Left lung (tissue), 10 donors: ENCODE measurements around the gene PIGN. TPM values are rescaled to one million over a fixed set of nuclear protein-coding genes. Genes with fewer than 3 reads are reported as not detected.
A peak's percentile ranks its signal among the peaks of the same experiment; 100 is the strongest.
"Not testable (repeated sequence)": the region's sequence is repeated elsewhere in the genome, so short reads cannot be mapped to it uniquely, and the experiment has no call there.

Source experiments
- ATAC-seq: fragments of 200-7000 bp; cut with Tn5 transposase; one replicate; pipeline ENCODE4 v1.9.1; 2020; ENCODE audit warnings: moderate library complexity
- DNase-seq, 4 donors: peaks; one replicate each; pipeline ENCODE4 v3.0.0-alpha.2; 2013 to 2020
- H3K27ac ChIP-seq, 2 donors: fragments of 200-600 bp; sonication (generic) in 1 of 2; one replicate each; pipeline versions ENCODE4 v1.5.0 to v1.8.0; 2020 to 2021
- H3K27me3 ChIP-seq, 2 donors: fragments of 200-600 bp; sonication (generic) in 1 of 2; one replicate each; pipeline versions ENCODE4 v1.5.0 to v1.8.0; 2020 to 2021
- H3K36me3 ChIP-seq, 2 donors: fragments of 200-600 bp; sonication (generic) in 1 of 2; one replicate each; pipeline versions ENCODE4 v1.5.0 to v1.8.0; 2020 to 2021
- H3K4me1 ChIP-seq, 2 donors: fragments of 200-600 bp; one replicate each; pipeline ENCODE4 v1.8.0; 2021
- H3K4me3 ChIP-seq, 2 donors: fragments of 200-600 bp; sonication (generic) in 1 of 2; one replicate each; pipeline versions ENCODE4 v1.5.0 to v1.8.0; 2020 to 2021; ENCODE audit warnings: mild to moderate bottlenecking in 1 of 2
- H3K9me3 ChIP-seq, 2 donors: fragments of 200-600 bp; sonication (generic) in 1 of 2; one replicate each; pipeline versions ENCODE4 v1.5.0 to v1.8.0; 2020 to 2021
- intact Hi-C, 2 donors: fragments of 100-400 bp; cut with DNase I; formaldehyde crosslinking; loops; one replicate each; pipeline versions ENCODE4 v1.11.2 to v1.14.2; 2022
- polyA plus RNA-seq, 6 donors: library from polyadenylated mRNA; unstranded; fragments of 120-200 nt; gene quantifications; one replicate each; pipeline ENCODE4 v1.2.1, GENCODE V29; 2013; ENCODE audit not compliant: insufficient read length in 6 of 6
- total RNA-seq, 2 donors: library from RNA; stranded (reverse); fragmentation: NEBNext Ultra II Directional; extraction: Animal tissue kit (Norgen Biotek cat#: 25700); gene quantifications; one replicate each; pipeline ENCODE4 v1.2.1, GENCODE V29; 2021
- TF ChIP-seq, protein P1 (sequence below), 2 donors: fragments of 200-600 bp; sonication (generic) in 1 of 2; IDR thresholded peaks; one replicate each; pipeline versions ENCODE4 v1.5.0 to v1.8.0; 2021; ENCODE audit warnings: antibody characterized with exemption in 2 of 2
- donor health status: DM: no; HTN: yes; CAD: no.
- donor health status: DM: no; HTN: no; CAD: no.

PIGN gene
- total and polyA plus RNA-seq, 8 donors = 28.1 to 36.8 (median 29.5) TPM

DNA sequence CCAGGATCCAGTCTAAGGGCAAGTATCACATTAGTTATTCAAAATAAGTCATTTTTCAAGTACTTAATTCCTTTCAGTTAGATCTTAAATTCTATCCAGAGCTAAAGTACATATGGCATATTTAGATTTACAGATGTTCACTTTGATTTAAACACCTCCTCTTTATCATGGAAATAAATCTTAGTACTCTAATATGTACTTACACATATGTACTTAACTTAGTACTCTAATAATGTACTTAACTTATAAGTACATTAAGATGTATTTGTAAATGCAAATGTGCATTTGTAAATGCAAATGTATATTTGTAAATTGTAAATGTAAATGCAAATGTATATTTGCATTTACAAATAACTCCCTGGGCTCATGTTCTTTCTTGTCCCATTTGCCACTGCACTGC lies 14.6 kb downstream of the PIGN start:
- DNase-seq (no peak), ATAC-seq (no peak)
- Histone ChIP-seq H3K4me1 (no peaks in the 10 kb centered on the region), H3K36me3 (no peaks in the 10 kb centered on the region), H3K4me3 (no peak overlapping the region), H3K27ac (no peak overlapping the region), H3K9me3 (no peaks in the 10 kb centered on the region), H3K27me3 (no peaks in the 10 kb centered on the region)
- TF ChIP-seq, protein P1, sequence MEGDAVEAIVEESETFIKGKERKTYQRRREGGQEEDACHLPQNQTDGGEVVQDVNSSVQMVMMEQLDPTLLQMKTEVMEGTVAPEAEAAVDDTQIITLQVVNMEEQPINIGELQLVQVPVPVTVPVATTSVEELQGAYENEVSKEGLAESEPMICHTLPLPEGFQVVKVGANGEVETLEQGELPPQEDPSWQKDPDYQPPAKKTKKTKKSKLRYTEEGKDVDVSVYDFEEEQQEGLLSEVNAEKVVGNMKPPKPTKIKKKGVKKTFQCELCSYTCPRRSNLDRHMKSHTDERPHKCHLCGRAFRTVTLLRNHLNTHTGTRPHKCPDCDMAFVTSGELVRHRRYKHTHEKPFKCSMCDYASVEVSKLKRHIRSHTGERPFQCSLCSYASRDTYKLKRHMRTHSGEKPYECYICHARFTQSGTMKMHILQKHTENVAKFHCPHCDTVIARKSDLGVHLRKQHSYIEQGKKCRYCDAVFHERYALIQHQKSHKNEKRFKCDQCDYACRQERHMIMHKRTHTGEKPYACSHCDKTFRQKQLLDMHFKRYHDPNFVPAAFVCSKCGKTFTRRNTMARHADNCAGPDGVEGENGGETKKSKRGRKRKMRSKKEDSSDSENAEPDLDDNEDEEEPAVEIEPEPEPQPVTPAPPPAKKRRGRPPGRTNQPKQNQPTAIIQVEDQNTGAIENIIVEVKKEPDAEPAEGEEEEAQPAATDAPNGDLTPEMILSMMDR (IDR thresholded peaks at IDR 0.05) = no peak
- intact Hi-C loops = no loop called here

DNA sequence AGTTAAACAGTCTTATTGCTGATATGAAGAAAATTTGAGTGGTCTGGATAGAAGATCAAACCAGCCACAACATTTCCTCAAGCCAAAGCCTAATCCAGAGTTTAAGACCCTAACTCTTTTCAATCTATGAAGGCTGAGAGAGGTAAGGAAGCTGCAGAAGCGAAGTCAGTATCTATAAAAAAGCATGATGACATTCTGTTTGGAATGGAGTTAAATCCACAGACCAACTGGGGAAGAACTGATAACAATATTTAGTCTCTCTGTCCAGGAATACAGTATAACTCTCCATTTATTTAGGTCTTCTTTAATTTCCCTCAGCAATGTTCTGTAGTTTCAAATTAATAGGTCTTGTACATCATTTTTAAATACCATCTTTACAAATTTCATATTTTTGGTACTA lies 16.0 kb downstream of the PIGN start:
- no peak overlapping the region for H3K27ac ChIP-seq
- ATAC-seq = no peak
- H3K9me3 ChIP-seq = no peaks in the 10 kb centered on the region
- no peak for DNase-seq
- no peaks in the 10 kb centered on the region for H3K36me3 ChIP-seq
- H3K4me3 ChIP-seq = no peak overlapping the region
- H3K27me3 ChIP-seq = no peaks in the 10 kb centered on the region
- no peaks in the 10 kb centered on the region for H3K4me1 ChIP-seq
- TF ChIP-seq, protein P1 (IDR thresholded peaks at IDR 0.05) = no peak
- intact Hi-C loops = no loop called here

DNA sequence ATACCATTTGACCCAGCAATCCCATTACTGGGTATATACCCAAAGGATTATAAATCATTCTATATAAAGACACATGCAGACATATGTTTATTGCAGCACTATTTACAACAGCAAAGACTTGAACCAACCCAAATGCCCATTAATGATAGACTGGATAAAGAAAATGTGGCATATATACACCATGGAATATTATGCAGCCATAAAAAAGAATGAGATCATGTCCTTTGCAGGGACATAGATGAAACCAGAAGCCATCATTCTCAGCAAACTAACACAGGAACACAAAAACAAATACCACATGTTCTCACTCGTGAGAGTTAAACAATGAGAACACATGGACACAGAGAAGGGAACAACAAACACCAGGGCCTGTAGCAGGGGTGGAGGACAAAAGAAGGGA lies 20.3 kb downstream of the PIGN start:
- H3K27me3 ChIP-seq, H3K4me1 ChIP-seq, H3K9me3 ChIP-seq, ATAC-seq, H3K27ac ChIP-seq, H3K4me3 ChIP-seq, intact Hi-C loops, H3K36me3 ChIP-seq, DNase-seq: not testable (repeated sequence)

DNA sequence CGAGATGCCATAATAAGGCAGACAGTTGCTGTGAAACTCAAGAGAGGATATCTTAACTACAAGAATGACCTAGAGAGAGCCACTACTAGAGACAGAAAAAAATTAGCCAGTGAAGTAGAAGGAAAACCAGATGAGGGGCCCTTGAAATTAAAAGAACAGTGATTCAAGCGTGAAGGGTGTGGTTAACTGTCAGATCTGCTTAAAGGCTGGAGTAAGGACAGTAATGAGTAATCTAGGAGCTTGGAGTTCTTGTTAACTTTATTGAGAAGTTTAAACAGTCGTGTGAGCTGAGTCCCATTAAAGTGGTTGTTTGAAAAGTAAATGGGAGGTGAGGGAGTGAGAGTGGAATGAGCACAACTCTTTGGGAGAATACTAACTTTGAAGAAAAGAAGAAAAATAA lies 21.3 kb downstream of the PIGN start:
- DNase-seq (no peak), ATAC-seq (peak; percentile 91)
- Histone ChIP-seq H3K36me3 (no peaks in the 10 kb centered on the region), H3K27me3 (no peaks in the 10 kb centered on the region), H3K4me3 (no peak overlapping the region), H3K4me1 (no peaks in the 10 kb centered on the region), H3K9me3 (no peaks in the 10 kb centered on the region), H3K27ac (no peak overlapping the region)
- intact Hi-C loops = no loop called here
- TF ChIP-seq, protein P1 (IDR thresholded peaks at IDR 0.05) = no peak

DNA sequence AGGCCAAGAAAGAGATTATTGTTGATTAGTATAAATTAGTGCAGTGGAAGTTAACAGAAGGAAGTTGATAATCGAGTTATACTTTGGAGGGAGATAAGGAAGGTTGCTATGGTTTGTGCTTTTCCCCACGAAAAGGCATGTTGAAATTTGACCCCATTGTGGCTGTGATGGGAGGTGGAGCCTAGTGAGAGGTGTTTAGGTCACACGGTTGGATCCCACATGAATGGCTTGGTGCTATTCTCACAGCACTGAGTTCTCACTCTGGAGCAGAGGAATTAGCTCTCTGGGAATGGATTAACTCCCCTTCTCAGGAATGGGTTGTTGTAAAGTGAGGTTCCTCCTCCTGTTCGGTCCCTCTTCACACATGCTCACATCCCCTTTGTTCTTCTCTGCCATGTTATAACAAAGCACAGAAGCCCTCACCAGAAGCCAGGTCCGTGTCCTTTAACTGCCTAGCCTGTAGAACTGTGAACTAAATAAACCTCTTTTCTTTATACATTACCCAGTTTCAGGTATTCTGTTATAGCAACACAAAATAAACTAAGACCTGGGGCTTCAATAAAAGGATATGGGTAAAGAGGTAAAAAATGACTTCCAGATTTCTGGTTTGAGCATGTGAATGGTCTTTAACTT lies 21.9 kb downstream of the PIGN start:
- ATAC-seq (no peak), DNase-seq (no peak)
- Histone ChIP-seq H3K4me3 (no peak overlapping the region), H3K27ac (no peak overlapping the region), H3K9me3 (no peaks in the 10 kb centered on the region), H3K4me1 (no peaks in the 10 kb centered on the region), H3K36me3 (peaks cover 0 to 2% of the 10 kb centered on the region in 2 donors), H3K27me3 (no peaks in the 10 kb centered on the region)
- intact Hi-C loops = no loop called here
- TF ChIP-seq, protein P1 (IDR thresholded peaks at IDR 0.05) = no peak

DNA sequence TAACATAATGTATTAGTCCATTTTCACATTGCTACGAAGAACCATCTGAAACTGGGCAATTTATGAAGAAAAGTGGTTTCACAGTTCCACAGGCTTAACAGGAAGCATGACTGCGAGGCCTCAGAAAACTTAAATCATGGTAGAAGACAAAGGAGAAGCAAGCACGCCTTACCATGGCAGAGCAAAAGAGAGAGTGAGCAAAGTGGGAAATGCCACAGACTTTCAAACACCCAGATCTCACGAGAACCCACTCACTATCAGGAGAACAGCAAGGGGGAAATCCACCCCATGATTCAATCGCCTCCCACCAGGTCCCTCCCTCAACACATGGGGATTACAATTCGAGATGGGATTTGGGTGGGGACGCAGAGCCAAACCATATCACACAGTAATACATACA lies 22.5 kb downstream of the PIGN start:
- H3K9me3 ChIP-seq = no peaks in the 10 kb centered on the region
- intact Hi-C loops = no loop called here
- no peak overlapping the region for H3K4me3 ChIP-seq
- H3K36me3 ChIP-seq = peaks cover 0 to 5% of the 10 kb centered on the region in 2 donors
- no peaks in the 10 kb centered on the region for H3K27me3 ChIP-seq
- ATAC-seq (no peak), DNase-seq (no peak)
- H3K4me1 ChIP-seq = no peaks in the 10 kb centered on the region
- TF ChIP-seq, protein P1 (IDR thresholded peaks at IDR 0.05) = no peak
- H3K27ac ChIP-seq = no peak overlapping the region
